HEK293T (cell line): ENCODE data around the gene HMGA1.

Experiments used
- FOXA1 ChIP-seq: fragments of 450-650 bp; IDR thresholded peaks from 2 replicates; pipeline ENCODE4 v1.6.1; 2016; ENCODE audit warnings: mild to moderate bottlenecking
- L3MBTL2 ChIP-seq: fragments of 450-650 bp; conservative IDR thresholded peaks from 2 replicates; pipeline ENCODE4 v1.6.1; 2016; ENCODE audit warnings: mild to moderate bottlenecking
- SP1 ChIP-seq: fragments of 450-650 bp; IDR thresholded peaks from 2 replicates; pipeline ENCODE4 v1.6.1; 2017

- no peak for TF ChIP-seq SP1
- TF ChIP-seq FOXA1, result no peak
- TF ChIP-seq L3MBTL2, result no peak
Measured at GRCh38 chr6:34246563-34247391, 10.1 kb downstream of the HMGA1 start.
